Neural cell (in vitro differentiated cells): Measurements from ENCODE around the gene ZNF366.

ENCODE experiments used
- CTCF ChIP-seq: fragments of 450-650 bp; IDR thresholded peaks from 2 replicates; pipeline ENCODE4 v1.5.1; 2014; ENCODE audit warnings: antibody characterized with exemption, mild to moderate bottlenecking, moderate library complexity; ENCODE audit not compliant: poor library complexity, severe bottlenecking
- REST ChIP-seq: IDR thresholded peaks from 2 replicates; pipeline ENCODE4 v1.6.1; 2012; ENCODE audit warnings: borderline replicate concordance
- SMC3 ChIP-seq: fragments of 450-650 bp; conservative IDR thresholded peaks from 2 replicates; pipeline ENCODE4 v1.6.1; 2014; ENCODE audit warnings: antibody characterized with exemption, mild to moderate bottlenecking, moderate library complexity; ENCODE audit not compliant: poor library complexity
- TAF1 ChIP-seq: IDR thresholded peaks from 2 replicates; pipeline ENCODE4 v1.6.1; 2012; ENCODE audit warnings: low read depth

GRCh38 chr5:72542695-72543094, 35.5 kb upstream of the ZNF366 start:
- no peak for TF ChIP-seq CTCF
- no peak for TF ChIP-seq TAF1
- no peak for TF ChIP-seq REST
- TF ChIP-seq SMC3: no peak
